H1 (cell line): Measurements from ENCODE around the gene IRF9. TPM values are rescaled to one million over a fixed set of nuclear protein-coding genes. Genes with fewer than 3 reads are reported as not detected.

Experiments
- BACH1 ChIP-seq: IDR thresholded peaks from 2 replicates; pipeline ENCODE4 v1.6.1; 2012; ENCODE audit warnings: low read length, improper control_type of control experiment
- BCL11A ChIP-seq, 2 experiments: IDR thresholded peaks; one replicate each; pipeline ENCODE4 v1.6.1; 2011; ENCODE audit warnings: low read depth in 2 of 2, low read length in 2 of 2, mild to moderate bottlenecking in 2 of 2
- BRCA1 ChIP-seq: IDR thresholded peaks from 2 replicates; pipeline ENCODE4 v1.6.1; 2012; ENCODE audit warnings: low read depth, low read length, improper control_type of control experiment
- CEBPB ChIP-seq: IDR thresholded peaks from 2 replicates; pipeline ENCODE4 v1.6.1; 2012; ENCODE audit warnings: low read depth, low read length
- CHD1 ChIP-seq: IDR thresholded peaks from 2 replicates; pipeline ENCODE4 v1.6.1; 2012; ENCODE audit warnings: low read depth, low read length, improper control_type of control experiment
- CHD2 ChIP-seq: IDR thresholded peaks from 2 replicates; pipeline ENCODE4 v1.6.1; 2012; ENCODE audit warnings: low read length, improper control_type of control experiment
- CREB1 ChIP-seq: IDR thresholded peaks from 2 replicates; pipeline ENCODE4 v1.6.1; 2012; ENCODE audit warnings: inconsistent platforms
- E2F6 ChIP-seq: IDR thresholded peaks from 2 replicates; pipeline ENCODE4 v1.6.1; 2012; ENCODE audit warnings: inconsistent platforms
- EGR1 ChIP-seq: IDR thresholded peaks from 2 replicates; pipeline ENCODE4 v1.6.1; 2011; ENCODE audit warnings: low read depth, low read length, borderline replicate concordance
- GTF2F1 ChIP-seq: IDR thresholded peaks from 2 replicates; pipeline ENCODE4 v1.6.1; 2012; ENCODE audit warnings: low read depth, low read length, improper control_type of control experiment, borderline replicate concordance
- HDAC2 ChIP-seq, 2 experiments: fragments of 300-600 bp in 1 of 2; sonication (generic) in 1 of 2; IDR thresholded peaks; 2 replicates each; pipeline ENCODE4 v1.6.1; 2011 to 2012; ENCODE audit warnings: low read depth in 2 of 2, low read length in 2 of 2, mild to moderate bottlenecking in 2 of 2, moderate library complexity in 2 of 2, borderline replicate concordance in 1 of 2, inconsistent platforms in 1 of 2
- JUN ChIP-seq: IDR thresholded peaks from 2 replicates; pipeline ENCODE4 v1.6.1; 2011; ENCODE audit warnings: low read depth, mild to moderate bottlenecking, improper control_type of control experiment, low read length
- KDM1A ChIP-seq: fragments of 200-600, 300-600 bp; sonication (generic); IDR thresholded peaks from 2 replicates; pipeline ENCODE4 v1.7.1; 2016; ENCODE audit warnings: mild to moderate bottlenecking, low read length, borderline replicate concordance
- KDM4A ChIP-seq: IDR thresholded peaks from one replicate; pipeline ENCODE4 v1.7.1; 2012; ENCODE audit warnings: low read depth, mild to moderate bottlenecking, moderate library complexity, low read length, inconsistent platforms; ENCODE audit not compliant: severe bottlenecking
- MAFK ChIP-seq: IDR thresholded peaks from 2 replicates; pipeline ENCODE4 v1.6.1; 2012; ENCODE audit warnings: low read depth, mild to moderate bottlenecking, improper control_type of control experiment, low read length
- POLR2A ChIP-seq, 2 experiments: IDR thresholded peaks; 1 replicate in 1 of 2; 2 replicates in 1 of 2; pipeline ENCODE4 v1.6.1; 2011; ENCODE audit warnings: low read depth in 2 of 2, low read length in 2 of 2, mild to moderate bottlenecking in 2 of 2; ENCODE audit errors: control extremely low read depth in 1 of 2
- POU5F1 ChIP-seq: IDR thresholded peaks from 2 replicates; pipeline ENCODE4 v1.6.1; 2011; ENCODE audit warnings: low read depth, mild to moderate bottlenecking, low read length, moderate library complexity
- RFX5 ChIP-seq: IDR thresholded peaks from 2 replicates; pipeline ENCODE4 v1.6.1; 2011; ENCODE audit warnings: low read depth, low read length, improper control_type of control experiment, borderline replicate concordance
- RXRA ChIP-seq: IDR thresholded peaks from 2 replicates; pipeline ENCODE4 v1.6.1; 2011; ENCODE audit warnings: low read depth, mild to moderate bottlenecking, low read length, moderate library complexity; ENCODE audit not compliant: insufficient read depth
- SIX5 ChIP-seq: IDR thresholded peaks from 2 replicates; pipeline ENCODE4 v1.6.1; 2011; ENCODE audit warnings: mild to moderate bottlenecking, low read depth, low read length
- SP1 ChIP-seq: IDR thresholded peaks from 2 replicates; pipeline ENCODE4 v1.6.1; 2011; ENCODE audit warnings: low read depth, low read length
- SP2 ChIP-seq: IDR thresholded peaks from 2 replicates; pipeline ENCODE4 v1.6.1; 2012; ENCODE audit warnings: mild to moderate bottlenecking, low read length, inconsistent platforms
- SUZ12 ChIP-seq: fragments of 200-600 bp; sonication (generic); IDR thresholded peaks from 2 replicates; pipeline ENCODE4 v1.6.1; 2012; ENCODE audit warnings: mild to moderate bottlenecking, inconsistent platforms, low read length, moderate library complexity, mixed read lengths
- polyA plus RNA-seq, 7 experiments: library from polyadenylated mRNA; depleted of rRNA in 3 of 7; stranded (reverse) in 5 of 7; unstranded in 2 of 7; fragments of >200 nt in 5 of 7; fragments of 200-250 nt in 2 of 7; gene quantifications; 1 replicate in 5 of 7; 2 replicates in 1 of 7; 4 replicates in 1 of 7; pipeline versions ENCODE4 v1.2.1 to v1.2.3, GENCODE V29; 2011 to 2013; ENCODE audit warnings: missing spikeins in 2 of 7, mixed read lengths in 2 of 7
- total RNA-seq: library from RNA; stranded (reverse); fragmentation: NEBNext Ultra II Directional; extraction: Animal tissue kit (Norgen Biotek cat#: 25700); gene quantifications from 2 replicates; pipeline ENCODE4 v1.2.1, GENCODE V29; 2021
- TF ChIP-seq, protein P1 (sequence below): IDR thresholded peaks from 2 replicates; pipeline ENCODE4 v1.6.1; 2012; ENCODE audit warnings: low read length, inconsistent platforms

IRF9 gene
- total and polyA plus RNA-seq, 2 of the 8 experiments (the other 6 are each of a cell fraction or from before 2014, with no cell fraction given), result 11.4 to 13.2 TPM

DNA sequence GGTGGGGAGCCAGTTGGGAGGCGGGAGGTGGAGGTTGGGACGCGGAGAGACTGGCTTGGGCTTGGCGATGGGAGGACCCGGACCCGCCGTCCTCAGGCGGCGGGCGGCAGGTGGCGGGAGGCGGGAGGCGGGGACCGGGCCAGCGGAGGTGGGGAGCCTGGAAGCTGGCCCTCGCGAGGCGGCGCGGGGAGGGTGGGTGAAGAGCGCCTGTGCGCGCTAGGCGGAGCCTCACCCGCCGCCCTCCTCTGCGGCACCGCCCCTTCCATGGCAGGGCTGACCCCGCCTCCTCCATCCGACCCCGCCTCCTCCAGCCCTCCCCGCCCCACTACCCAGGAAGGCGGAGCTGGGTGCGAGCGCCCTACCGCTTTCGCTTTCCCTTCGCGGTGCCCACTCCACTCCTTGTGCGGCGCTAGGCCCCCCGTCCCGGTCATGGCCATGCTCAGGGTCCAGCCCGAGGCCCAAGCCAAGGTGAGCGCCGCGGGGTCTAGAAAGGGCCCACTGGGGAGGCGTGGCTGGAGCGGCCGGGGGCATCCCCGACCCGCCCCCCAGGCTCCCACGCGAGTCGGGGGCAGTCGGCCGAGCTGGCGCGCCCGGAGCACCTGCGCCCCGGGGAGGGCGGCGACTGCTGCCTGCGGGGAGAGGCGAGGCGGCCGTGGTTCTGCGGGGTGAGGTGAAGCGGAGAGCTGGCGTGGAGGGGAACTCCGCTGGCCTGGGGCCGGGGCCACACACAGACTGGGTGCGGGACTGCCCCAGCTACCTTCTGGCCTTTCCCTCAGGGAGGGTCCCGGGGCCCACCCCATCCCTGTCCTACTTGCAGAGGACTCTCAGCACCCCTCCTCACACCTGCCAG is 25.0 kb upstream of the IRF9 start, which contains the start of gene PSME1 (continued):
- TF ChIP-seq, protein P1, sequence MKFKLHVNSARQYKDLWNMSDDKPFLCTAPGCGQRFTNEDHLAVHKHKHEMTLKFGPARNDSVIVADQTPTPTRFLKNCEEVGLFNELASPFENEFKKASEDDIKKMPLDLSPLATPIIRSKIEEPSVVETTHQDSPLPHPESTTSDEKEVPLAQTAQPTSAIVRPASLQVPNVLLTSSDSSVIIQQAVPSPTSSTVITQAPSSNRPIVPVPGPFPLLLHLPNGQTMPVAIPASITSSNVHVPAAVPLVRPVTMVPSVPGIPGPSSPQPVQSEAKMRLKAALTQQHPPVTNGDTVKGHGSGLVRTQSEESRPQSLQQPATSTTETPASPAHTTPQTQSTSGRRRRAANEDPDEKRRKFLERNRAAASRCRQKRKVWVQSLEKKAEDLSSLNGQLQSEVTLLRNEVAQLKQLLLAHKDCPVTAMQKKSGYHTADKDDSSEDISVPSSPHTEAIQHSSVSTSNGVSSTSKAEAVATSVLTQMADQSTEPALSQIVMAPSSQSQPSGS, result no peak
- TF ChIP-seq POLR2A (IDR thresholded peaks at IDR 0.05; ENCODE audit: control extremely low read depth in 1 of 2, low read depth in 2 of 2, low read length in 2 of 2) (peak; percentile 37 to 38; a peak in 1 of 3 replicates), SP1 (no peak; the same call in 1 of the 2 replicates), KDM1A (no peak), CREB1 (no peak), SUZ12 (no peak), CHD2 (peak; percentile 34; the same call in 1 of the 2 replicates), RFX5 (no peak), GTF2F1 (no peak), CEBPB (no peak), MAFK (no peak), RXRA (no peak), POU5F1 (no peak), SP2 (no peak), EGR1 (no peak), SIX5 (no peak), BCL11A (IDR thresholded peaks at IDR 0.05; ENCODE audit: low read depth in 2 of 2, low read length in 2 of 2) (no peak), HDAC2 (IDR thresholded peaks at IDR 0.05; ENCODE audit: borderline replicate concordance in 1 of 2, low read depth in 2 of 2, low read length in 2 of 2) (no peak; a peak in 1 of 4 replicates), KDM4A (peak; percentile 70), CHD1 (no peak), BACH1 (peak; percentile 15), E2F6 (no peak), JUN (no peak), BRCA1 (no peak)
